ENCODE results near the gene RMDN2. TPM values are rescaled to one million over a fixed set of nuclear protein-coding genes. Genes with fewer than 3 reads are reported as not detected.
"Not testable (repeated sequence)": the region's sequence is repeated elsewhere in the genome, so short reads cannot be mapped to it uniquely, and the experiment has no call there.

RMDN2 gene
- total RNA-seq, 1 experiment from 2014 or later: 3.0 TPM

DNA sequence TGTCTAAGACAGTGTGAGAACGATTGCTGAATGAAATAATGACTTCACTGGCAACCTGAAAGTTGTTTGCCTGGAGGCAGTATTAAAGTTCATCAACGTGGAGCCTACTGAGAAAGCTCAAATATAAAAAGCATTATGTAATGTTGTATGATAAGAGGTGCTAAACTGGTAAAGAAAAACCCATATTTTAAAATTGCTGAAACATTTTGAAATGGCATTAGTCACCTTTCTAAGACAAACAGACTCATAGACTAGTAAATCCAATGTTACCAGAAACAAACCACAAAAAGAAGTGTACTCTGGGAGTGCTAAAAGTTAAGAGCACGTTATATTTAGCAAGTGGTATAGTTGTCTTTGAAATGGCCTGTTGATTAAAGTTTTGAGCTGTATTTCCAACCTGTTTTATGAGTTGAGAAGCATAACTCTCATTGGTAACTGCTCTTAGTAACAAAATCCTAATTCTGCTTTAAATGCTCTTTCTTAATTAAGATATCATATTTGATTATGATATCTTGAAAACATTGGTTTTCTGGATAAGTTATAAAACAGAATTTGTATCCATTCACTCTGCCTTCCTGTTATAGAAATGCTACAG is 88.2 kb downstream of the RMDN2 start:
- intact Hi-C loops (cut with micrococcal nuclease; ENCODE audit: unreplicated experiment): no loop called here
- no peaks in the 10 kb centered on the region for H3K36me3 ChIP-seq (ENCODE audit: insufficient read depth, low read length, poor library complexity, severe bottlenecking)
- no peaks in the 10 kb centered on the region for H3K9me3 ChIP-seq (ENCODE audit: low read depth, low read length, poor library complexity, severe bottlenecking)
- no peak overlapping the region for H3K4me3 ChIP-seq (ENCODE audit: low read depth, low read length, poor library complexity, severe bottlenecking)
- H3K27me3 ChIP-seq (replicated peaks; ENCODE audit: insufficient read depth, low read depth, low read length, poor library complexity): no peaks in the 10 kb centered on the region
- no peak overlapping the region for H3K27ac ChIP-seq (ENCODE audit: low read depth, low read length, poor library complexity, severe bottlenecking)
- CTCF ChIA-PET: no interaction called here
- POLR2A ChIA-PET (ENCODE audit: low non-redundant PET): no interaction called here
- DNase-seq (ENCODE audit: low spot score): no peak
- no peaks in the 10 kb centered on the region for H3K4me1 ChIP-seq (ENCODE audit: insufficient read depth, low read length, poor library complexity, severe bottlenecking)
- no peak for TF ChIP-seq EZH2 (IDR thresholded peaks at IDR 0.05; ENCODE audit: borderline replicate concordance, low read depth, low read length, poor library complexity, severe bottlenecking)
- TF ChIP-seq CTCF (conservative IDR thresholded peaks at IDR 0.05; ENCODE audit: low read depth, low read length): no peak
- BruUV-seq (replicated peaks): no TSS peak

DNA sequence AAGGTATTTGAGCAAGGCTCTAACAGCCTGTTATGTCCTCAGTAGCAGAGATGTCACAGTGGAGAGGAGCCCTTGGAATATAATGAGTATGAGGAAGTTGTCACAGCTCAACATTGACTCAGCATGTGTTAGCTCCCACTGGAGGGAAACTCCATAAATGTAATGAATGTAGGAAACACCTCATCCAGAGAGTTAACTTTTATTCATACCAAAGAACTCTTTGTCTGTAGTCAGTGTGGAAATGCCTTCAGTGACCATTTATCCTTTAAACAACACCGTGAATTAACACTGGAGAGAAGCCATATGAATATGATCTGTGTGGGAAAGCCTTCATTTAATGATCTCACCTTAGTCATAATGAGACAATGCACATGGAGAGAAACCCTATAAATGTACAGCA is 91.1 kb downstream of the RMDN2 start:
- no peaks in the 10 kb centered on the region for H3K9me3 ChIP-seq (ENCODE audit: low read depth, low read length, poor library complexity, severe bottlenecking)
- no peak overlapping the region for H3K27ac ChIP-seq (ENCODE audit: low read depth, low read length, poor library complexity, severe bottlenecking)
- H3K36me3 ChIP-seq (ENCODE audit: insufficient read depth, low read length, poor library complexity, severe bottlenecking): no peaks in the 10 kb centered on the region
- no peaks in the 10 kb centered on the region for H3K27me3 ChIP-seq (replicated peaks; ENCODE audit: insufficient read depth, low read depth, low read length, poor library complexity)
- no peak for TF ChIP-seq EZH2 (IDR thresholded peaks at IDR 0.05; ENCODE audit: borderline replicate concordance, low read depth, low read length, poor library complexity, severe bottlenecking)
- TF ChIP-seq CTCF (conservative IDR thresholded peaks at IDR 0.05; ENCODE audit: low read depth, low read length): no peak
- CTCF ChIA-PET: no interaction called here
- H3K4me3 ChIP-seq (ENCODE audit: low read depth, low read length, poor library complexity, severe bottlenecking): no peak overlapping the region
- H3K4me1 ChIP-seq (ENCODE audit: insufficient read depth, low read length, poor library complexity, severe bottlenecking): no peaks in the 10 kb centered on the region
- no TSS peak for BruUV-seq (replicated peaks)
- DNase-seq (ENCODE audit: low spot score): no peak
- intact Hi-C loops (cut with micrococcal nuclease; ENCODE audit: unreplicated experiment): no loop called here
- POLR2A ChIA-PET (ENCODE audit: low non-redundant PET): no interaction called here

- Histone ChIP-seq H3K36me3 (ENCODE audit: insufficient read depth, low read length, poor library complexity, severe bottlenecking) (no peaks in the 10 kb centered on the region), H3K27ac (ENCODE audit: low read depth, low read length, poor library complexity, severe bottlenecking) (no peak overlapping the region), H3K9me3 (ENCODE audit: low read depth, low read length, poor library complexity, severe bottlenecking) (no peaks in the 10 kb centered on the region), H3K4me3 (ENCODE audit: low read depth, low read length, poor library complexity, severe bottlenecking) (no peak overlapping the region), H3K4me1 (ENCODE audit: insufficient read depth, low read length, poor library complexity, severe bottlenecking) (no peaks in the 10 kb centered on the region), H3K27me3 (replicated peaks; ENCODE audit: insufficient read depth, low read depth, low read length, poor library complexity) (no peaks in the 10 kb centered on the region)
- ChIA-PET POLR2A (ENCODE audit: low non-redundant PET) (no interaction called here), CTCF (no interaction called here)
- DNase-seq (ENCODE audit: low spot score): no peak
- intact Hi-C loops (cut with micrococcal nuclease; ENCODE audit: unreplicated experiment): no loop called here
- BruUV-seq (replicated peaks): no TSS peak
- no peak for TF ChIP-seq EZH2 (IDR thresholded peaks at IDR 0.05; ENCODE audit: borderline replicate concordance, low read depth, low read length, poor library complexity, severe bottlenecking)
- TF ChIP-seq CTCF (conservative IDR thresholded peaks at IDR 0.05; ENCODE audit: low read depth, low read length): no peak
Observed at GRCh38 chr2:38017836-38018235, 92.7 kb downstream of the RMDN2 start.

DNA sequence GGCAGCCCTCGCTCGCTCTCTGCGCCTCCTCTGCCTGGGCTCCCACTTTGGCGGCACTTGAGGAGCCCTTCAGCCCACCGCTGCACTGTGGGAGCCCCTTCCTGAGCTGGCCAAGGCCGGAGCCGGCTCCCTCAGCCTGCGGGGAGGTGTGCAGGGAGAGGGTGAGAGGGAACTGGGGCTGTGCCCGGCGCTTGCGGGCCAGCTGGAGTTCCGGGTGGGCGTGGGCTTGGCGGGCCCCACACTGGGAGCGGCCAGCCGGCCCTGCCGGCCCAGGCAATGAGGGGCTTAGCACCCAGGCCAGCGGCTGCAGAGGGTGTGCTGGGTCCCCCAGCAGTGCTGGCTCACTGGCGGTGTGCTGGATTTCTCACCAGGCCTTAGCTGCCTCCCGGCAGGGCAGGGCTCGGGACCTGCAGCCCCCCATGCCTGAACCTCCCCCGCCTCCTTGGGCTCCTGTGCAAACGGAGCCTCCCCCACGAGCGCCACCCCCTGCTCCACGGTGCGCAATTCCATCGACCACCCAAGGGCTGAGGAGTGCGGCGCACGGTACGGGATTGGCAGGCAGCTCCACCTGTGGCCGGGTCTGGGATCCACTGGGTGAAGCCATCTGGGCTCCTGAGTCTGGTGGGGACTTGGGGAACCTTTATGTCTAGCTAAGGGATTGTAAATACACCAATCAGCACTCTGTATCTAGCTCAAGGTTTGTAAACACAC is 95.4 kb downstream of the RMDN2 start:
- H3K27me3 ChIP-seq (replicated peaks; ENCODE audit: insufficient read depth, low read depth, low read length, poor library complexity); intact Hi-C loops (cut with micrococcal nuclease; ENCODE audit: unreplicated experiment); CTCF ChIA-PET; DNase-seq (ENCODE audit: low spot score); POLR2A ChIA-PET (ENCODE audit: low non-redundant PET); H3K4me3 ChIP-seq (ENCODE audit: low read depth, low read length, poor library complexity, severe bottlenecking); H3K36me3 ChIP-seq (ENCODE audit: insufficient read depth, low read length, poor library complexity, severe bottlenecking); BruUV-seq (replicated peaks); H3K4me1 ChIP-seq (ENCODE audit: insufficient read depth, low read length, poor library complexity, severe bottlenecking); H3K9me3 ChIP-seq (ENCODE audit: low read depth, low read length, poor library complexity, severe bottlenecking); H3K27ac ChIP-seq (ENCODE audit: low read depth, low read length, poor library complexity, severe bottlenecking): not testable (repeated sequence)

Measured in A673 (cell line).